PC-3 (cell line): ENCODE data around the gene ENPP3. TPM values are rescaled to one million over a fixed set of nuclear protein-coding genes. Genes with fewer than 3 reads are reported as not detected.

Experiments used
- ATAC-seq: fragments of 200-7000 bp; cut with Tn5 transposase; 2 replicates; pipeline ENCODE4 v1.9.1; 2020; ENCODE audit warnings: mild to moderate bottlenecking, moderate library complexity
- BruUV-seq: library from RNA; stranded (reverse); fragments of 400-500 nt; replicated peaks from 2 replicates; lab custom pipeline; 2021; lab: Mats Ljungman, UMichigan
- CTCF ChIA-PET: fragments of 300-600 bp; sonication (Branson Sonifier 250); formaldehyde crosslinking; loops from one replicate; lab custom pipeline; 2022; ENCODE audit warnings: antibody characterized with exemption; lab: Charles Lee
- POLR2A ChIA-PET: fragments of 300-600 bp; sonication (Branson Sonifier 250); formaldehyde crosslinking; loops from one replicate; lab custom pipeline; 2022; ENCODE audit warnings: antibody characterized with exemption; ENCODE audit not compliant: unreplicated experiment; lab: Charles Lee
- DNase-seq: peaks from one replicate; pipeline ENCODE4 v3.0.0-alpha.2; 2015
- H2AFZ ChIP-seq: fragments of 300-600 bp; sonication (generic); 2 replicates; pipeline ENCODE4 v1.6.0; 2016; ENCODE audit warnings: antibody characterized with exemption, low read length
- H3F3A ChIP-seq: fragments of 300-600 bp; sonication (generic); one replicate; pipeline ENCODE4 v1.6.0; 2017; ENCODE audit warnings: antibody characterized with exemption, low read length, control low read depth, mild to moderate bottlenecking; ENCODE audit not compliant: unreplicated experiment
- H3K27ac ChIP-seq: fragments of 300-600 bp; sonication (generic); 2 replicates; pipeline ENCODE4 v1.5.1; 2016; ENCODE audit warnings: mild to moderate bottlenecking, low read length
- H3K27me3 ChIP-seq: fragments of 300-600 bp; sonication (generic); 2 replicates; pipeline ENCODE4 v1.6.1; 2016; ENCODE audit warnings: low read length, mixed read lengths
- H3K36me3 ChIP-seq: fragments of 300-600 bp; sonication (generic); 2 replicates; pipeline ENCODE4 v1.6.1; 2016; ENCODE audit warnings: low read depth, mixed run types, low read length, mixed read lengths
- H3K4me1 ChIP-seq: fragments of 300-600 bp; sonication (generic); 2 replicates; pipeline ENCODE4 v1.5.1; 2016; ENCODE audit warnings: low read length; ENCODE audit not compliant: insufficient read depth
- H3K4me2 ChIP-seq: fragments of 300-600 bp; sonication (generic); 2 replicates; pipeline ENCODE4 v1.6.0; 2016; ENCODE audit warnings: low read length
- H3K4me3 ChIP-seq: fragments of 300-600 bp; sonication (generic); 2 replicates; pipeline ENCODE4 v1.5.1; 2016; ENCODE audit warnings: mild to moderate bottlenecking, low read length, mixed read lengths
- H3K79me2 ChIP-seq: fragments of 300-600 bp; sonication (generic); 2 replicates; pipeline ENCODE4 v1.6.1; 2017; ENCODE audit warnings: low read length, mixed read lengths
- H3K9ac ChIP-seq: fragments of 300-600 bp; sonication (generic); 2 replicates; pipeline ENCODE4 v1.6.0; 2016; ENCODE audit warnings: mild to moderate bottlenecking, low read length
- H3K9me2 ChIP-seq: fragments of 300-600 bp; sonication (generic); replicated peaks from 2 replicates; pipeline ENCODE4 v1.6.1; 2016; ENCODE audit warnings: mixed run types, low read length, mixed read lengths
- H3K9me3 ChIP-seq: fragments of 300-600 bp; sonication (generic); 2 replicates; pipeline ENCODE4 v1.6.1; 2016; ENCODE audit warnings: low read length, mixed read lengths
- H4K20me1 ChIP-seq: fragments of 300-600 bp; sonication (generic); 2 replicates; pipeline ENCODE4 v1.6.1; 2016; ENCODE audit warnings: low read length, mixed read lengths
- EZH2 ChIP-seq: fragments of 300-600 bp; sonication (generic); IDR thresholded peaks from one replicate; pipeline ENCODE4 v1.6.1; 2017; ENCODE audit warnings: antibody characterized with exemption, mild to moderate bottlenecking, low read length; ENCODE audit not compliant: unreplicated experiment
- EZH2phosphoT487 ChIP-seq: fragments of 300-600 bp; sonication (generic); IDR thresholded peaks from 2 replicates; pipeline ENCODE4 v1.6.1; 2018; ENCODE audit warnings: mild to moderate bottlenecking, antibody characterized with exemption, low read length, borderline replicate concordance
- intact Hi-C: fragments of 100-400 bp; cut with micrococcal nuclease; formaldehyde crosslinking; loops from 2 replicates; pipeline ENCODE4 v1.9.0; 2023
- total RNA-seq: library from RNA; depleted of rRNA; stranded (reverse); fragments of >200 nt; gene quantifications from 2 replicates; pipeline ENCODE4 v1.2.3, GENCODE V29; 2014
- TF ChIP-seq, protein P1 (sequence below): fragments of 300-600 bp; sonication (generic); conservative IDR thresholded peaks from 2 replicates; pipeline ENCODE4 v1.5.1; 2017; ENCODE audit warnings: antibody characterized with exemption, low read depth, mild to moderate bottlenecking, low read length

Gene ENPP3
- total RNA-seq, 1 experiment from 2014 or later: 0.18 TPM

DNA sequence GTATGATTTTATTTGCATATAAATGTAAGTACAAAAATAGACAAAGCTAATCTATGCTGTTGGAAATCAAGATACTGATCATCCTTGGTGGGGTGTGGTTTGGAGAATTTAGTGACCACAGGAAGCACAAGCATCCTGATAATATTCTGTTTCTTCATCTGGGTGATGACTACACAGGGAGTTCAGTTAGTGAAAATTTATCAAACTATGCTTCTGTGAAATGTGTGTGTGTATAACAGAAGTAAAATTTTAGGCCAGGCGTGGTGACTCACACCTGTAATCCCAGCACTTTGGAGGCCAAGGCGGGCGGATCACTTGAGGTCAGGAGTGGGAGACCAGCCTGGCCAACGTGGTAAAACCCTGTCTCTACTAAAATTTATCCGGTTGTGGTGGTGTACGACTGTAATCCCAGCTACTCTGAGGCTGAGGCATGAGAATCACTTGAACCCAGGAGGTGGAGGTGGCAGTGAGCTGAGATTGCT lies 20.6 kb downstream of the ENPP3 start:
- POLR2A ChIA-PET: no interaction called here

GRCh38 chr6:131658287-131658686 lies 21.2 kb downstream of the ENPP3 start:
- H4K20me1 ChIP-seq: no peaks in the 10 kb centered on the region
- ATAC-seq: no peak
- no peak overlapping the region for H3K4me3 ChIP-seq
- BruUV-seq: no TSS peak
- intact Hi-C loops: no loop called here
- DNase-seq: no peak
- H3K9me2 ChIP-seq: no peaks in the 10 kb centered on the region
- no peaks in the 10 kb centered on the region for H3K79me2 ChIP-seq
- no peak overlapping the region for H3K4me2 ChIP-seq
- no peaks in the 10 kb centered on the region for H3K36me3 ChIP-seq
- no peak overlapping the region for H3K9ac ChIP-seq
- H2AFZ ChIP-seq: no peak overlapping the region
- peaks cover 30% of the 10 kb centered on the region for H3K4me1 ChIP-seq
- peak overlapping the region; percentile 50; the same call in 1 of the 2 replicates for H3K27ac ChIP-seq
- no peaks in the 10 kb centered on the region for H3F3A ChIP-seq
- H3K9me3 ChIP-seq: no peaks in the 10 kb centered on the region
- TF ChIP-seq EZH2phosphoT487: no peak
- TF ChIP-seq, protein P1, sequence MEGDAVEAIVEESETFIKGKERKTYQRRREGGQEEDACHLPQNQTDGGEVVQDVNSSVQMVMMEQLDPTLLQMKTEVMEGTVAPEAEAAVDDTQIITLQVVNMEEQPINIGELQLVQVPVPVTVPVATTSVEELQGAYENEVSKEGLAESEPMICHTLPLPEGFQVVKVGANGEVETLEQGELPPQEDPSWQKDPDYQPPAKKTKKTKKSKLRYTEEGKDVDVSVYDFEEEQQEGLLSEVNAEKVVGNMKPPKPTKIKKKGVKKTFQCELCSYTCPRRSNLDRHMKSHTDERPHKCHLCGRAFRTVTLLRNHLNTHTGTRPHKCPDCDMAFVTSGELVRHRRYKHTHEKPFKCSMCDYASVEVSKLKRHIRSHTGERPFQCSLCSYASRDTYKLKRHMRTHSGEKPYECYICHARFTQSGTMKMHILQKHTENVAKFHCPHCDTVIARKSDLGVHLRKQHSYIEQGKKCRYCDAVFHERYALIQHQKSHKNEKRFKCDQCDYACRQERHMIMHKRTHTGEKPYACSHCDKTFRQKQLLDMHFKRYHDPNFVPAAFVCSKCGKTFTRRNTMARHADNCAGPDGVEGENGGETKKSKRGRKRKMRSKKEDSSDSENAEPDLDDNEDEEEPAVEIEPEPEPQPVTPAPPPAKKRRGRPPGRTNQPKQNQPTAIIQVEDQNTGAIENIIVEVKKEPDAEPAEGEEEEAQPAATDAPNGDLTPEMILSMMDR: no peak
- no peak for TF ChIP-seq EZH2
- ChIA-PET POLR2A (no interaction called here), CTCF (no interaction called here)
- H3K27me3 ChIP-seq: no peaks in the 10 kb centered on the region

More for the DNA sequence above, 20.6 kb downstream of the ENPP3 start:
- Histone ChIP-seq H4K20me1 (no peaks in the 10 kb centered on the region), H3K9me3 (no peaks in the 10 kb centered on the region), H3K4me1 (peaks cover 36% of the 10 kb centered on the region), H3K27ac (peak overlapping the region; percentile 50), H3K27me3 (no peaks in the 10 kb centered on the region), H3K4me3 (no peak overlapping the region), H3F3A (peaks cover 3% of the 10 kb centered on the region), H3K9ac (no peak overlapping the region), H3K79me2 (no peaks in the 10 kb centered on the region), H2AFZ (no peak overlapping the region), H3K4me2 (no peak overlapping the region), H3K36me3 (no peaks in the 10 kb centered on the region), H3K9me2 (no peaks in the 10 kb centered on the region)
- BruUV-seq: no TSS peak
- ATAC-seq (peak; percentile 19), DNase-seq (peak; percentile 54)
- intact Hi-C loops: no loop called here
- CTCF ChIA-PET: no interaction called here
- TF ChIP-seq, protein P1: no peak
- TF ChIP-seq EZH2phosphoT487 (no peak), EZH2 (no peak)

DNA sequence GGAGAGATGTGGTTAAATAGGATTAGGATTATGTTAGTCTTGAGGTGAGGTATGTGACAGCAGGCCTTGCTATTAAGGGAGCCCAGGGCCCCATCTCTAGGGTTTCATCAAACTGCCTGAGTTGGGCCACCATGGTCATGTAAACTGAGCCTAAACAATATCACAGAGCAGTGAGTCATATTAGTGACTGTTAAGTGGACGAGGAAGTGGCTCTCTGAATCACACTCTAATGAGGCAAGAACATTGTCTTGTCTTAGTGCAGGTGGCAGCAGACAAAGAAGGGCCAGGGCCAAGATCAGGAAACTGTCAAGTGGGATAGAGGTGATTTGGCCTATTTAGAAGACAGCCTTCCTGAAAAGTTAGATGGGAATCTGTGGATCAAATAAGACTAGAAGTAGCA lies 23.1 kb downstream of the ENPP3 start:
- intact Hi-C loops: no loop called here
- no peak for TF ChIP-seq EZH2phosphoT487
- no peak for TF ChIP-seq EZH2
- TF ChIP-seq, protein P1: no peak
- peak; percentile 94 for ATAC-seq
- Histone ChIP-seq H3K27me3 (no peaks in the 10 kb centered on the region), H3K4me2 (0 out of 2 replicates have a peak overlapping the region, but pooled peaks have one; percentile 15), H3F3A (no peaks in the 10 kb centered on the region), H3K4me3 (no peak overlapping the region), H2AFZ (no peak overlapping the region), H3K4me1 (peaks cover 25% of the 10 kb centered on the region), H3K36me3 (no peaks in the 10 kb centered on the region), H3K27ac (0 out of 2 replicates have a peak overlapping the region, but pooled peaks have one; percentile 12), H3K9me3 (no peaks in the 10 kb centered on the region), H3K79me2 (no peaks in the 10 kb centered on the region), H3K9ac (no peak overlapping the region), H3K9me2 (no peaks in the 10 kb centered on the region), H4K20me1 (no peaks in the 10 kb centered on the region)
- POLR2A ChIA-PET: no interaction called here
- DNase-seq: peak; percentile 62
- BruUV-seq: no TSS peak
- CTCF ChIA-PET: no interaction called here
